Spinal cord (tissue), 10 donors: Measurements from ENCODE around the gene TMPO. TPM values are rescaled to one million over a fixed set of nuclear protein-coding genes. Genes with fewer than 3 reads are reported as not detected.
"Not testable (repeated sequence)": the region's sequence is repeated elsewhere in the genome, so short reads cannot be mapped to it uniquely, and the experiment has no call there.

ENCODE experiments used
- DNase-seq, 6 donors: peaks; one replicate each; pipeline versions ENCODE4 v3.0.0 to v3.0.0-alpha.2; 2013 to 2015; ENCODE audit warnings: low spot score in 6 of 6, low read depth in 4 of 6
- H3K27ac ChIP-seq: one replicate; pipeline ENCODE4 v1.5.1; 2013; ENCODE audit warnings: low read depth, low read length, control low read depth
- H3K27me3 ChIP-seq: one replicate; pipeline ENCODE4 v1.6.1; 2013; ENCODE audit warnings: low read length; ENCODE audit not compliant: control insufficient read depth, insufficient read depth
- H3K36me3 ChIP-seq: one replicate; pipeline ENCODE4 v1.6.1; 2013; ENCODE audit warnings: low read length; ENCODE audit not compliant: control insufficient read depth, insufficient read depth
- H3K4me1 ChIP-seq: one replicate; pipeline ENCODE4 v1.6.1; 2013; ENCODE audit warnings: low read length; ENCODE audit not compliant: control insufficient read depth, insufficient read depth
- H3K4me3 ChIP-seq: one replicate; pipeline ENCODE4 v1.5.1; 2013; ENCODE audit warnings: low read depth, low read length, control low read depth
- H3K9me3 ChIP-seq: one replicate; pipeline ENCODE4 v1.6.1; 2013; ENCODE audit warnings: low read length; ENCODE audit not compliant: control insufficient read depth, insufficient read depth
- WGBS: methylation state at CpG from one replicate; pipeline ENCODE4 v1.1.5; 2013; ENCODE audit warnings: missing lambda C conversion rate; ENCODE audit not compliant: insufficient coverage; 5-methylcytosine and 5-hydroxymethylcytosine counted together
- polyA plus RNA-seq, 2 donors: library from polyadenylated mRNA; unstranded; fragments of 120-200 nt; gene quantifications; one replicate each; pipeline ENCODE4 v1.2.1, GENCODE V29; 2013; ENCODE audit not compliant: insufficient read length in 2 of 2
- total RNA-seq, 2 donors: library from RNA; depleted of rRNA in 1 of 2; stranded (reverse); fragments of 120-200 nt in 1 of 2; fragments of >200 nt in 1 of 2; gene quantifications; one replicate each; pipeline versions ENCODE4 v1.2.3 to v1.2.4, GENCODE V29; 2013 to 2014
- donor health status: healthy.

Gene TMPO
- total and polyA plus RNA-seq, 4 donors, result 71.4 to 131 (median 98.5) TPM

- WGBS, result 92% methylated on average over 2 of the region's 4 CpGs
- peaks cover 18% of the 10 kb centered on the region for H3K36me3 ChIP-seq
These were observed 18.4 kb downstream of the TMPO start for GRCh38 chr12:98533723-98534251.

DNA sequence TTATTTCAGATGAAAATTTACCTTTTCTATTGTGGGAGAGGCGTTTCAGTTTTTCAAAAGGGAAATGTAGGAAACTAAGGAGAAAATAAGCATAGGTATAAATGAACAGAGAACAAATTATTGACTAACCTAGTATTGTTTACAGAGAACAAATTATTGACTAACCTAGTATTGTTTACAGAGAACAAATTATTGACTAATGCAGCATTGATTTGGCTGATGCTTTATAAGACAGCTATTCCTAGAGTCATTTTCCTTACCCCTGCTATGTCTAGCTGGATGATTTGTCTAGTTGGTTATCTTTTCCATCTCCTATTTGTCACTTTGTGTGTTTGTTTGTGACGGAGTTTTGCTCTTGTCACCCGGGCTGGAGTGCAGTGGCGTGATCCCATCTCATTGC, 22.6 kb downstream of the TMPO start:
- peaks cover 9% of the 10 kb centered on the region for H3K36me3 ChIP-seq
- H3K27me3 ChIP-seq, result no peaks in the 10 kb centered on the region
- WGBS, result 90% methylated on average over 2 of the region's 4 CpGs
- H3K4me3 ChIP-seq, result no peak overlapping the region
- H3K9me3 ChIP-seq, result no peaks in the 10 kb centered on the region
- no peak for DNase-seq
- H3K27ac ChIP-seq, result no peak overlapping the region
- no peaks in the 10 kb centered on the region for H3K4me1 ChIP-seq

More at GRCh38 chr12:98533723-98534251, 18.4 kb downstream of the TMPO start:
- H3K27ac ChIP-seq, result no peak overlapping the region
- H3K27me3 ChIP-seq, result no peaks in the 10 kb centered on the region
- no peaks in the 10 kb centered on the region for H3K4me1 ChIP-seq
- H3K4me3 ChIP-seq, result no peak overlapping the region
- H3K9me3 ChIP-seq, result no peaks in the 10 kb centered on the region
- peak in 1 of 6 donors; percentile 43 for DNase-seq

DNA sequence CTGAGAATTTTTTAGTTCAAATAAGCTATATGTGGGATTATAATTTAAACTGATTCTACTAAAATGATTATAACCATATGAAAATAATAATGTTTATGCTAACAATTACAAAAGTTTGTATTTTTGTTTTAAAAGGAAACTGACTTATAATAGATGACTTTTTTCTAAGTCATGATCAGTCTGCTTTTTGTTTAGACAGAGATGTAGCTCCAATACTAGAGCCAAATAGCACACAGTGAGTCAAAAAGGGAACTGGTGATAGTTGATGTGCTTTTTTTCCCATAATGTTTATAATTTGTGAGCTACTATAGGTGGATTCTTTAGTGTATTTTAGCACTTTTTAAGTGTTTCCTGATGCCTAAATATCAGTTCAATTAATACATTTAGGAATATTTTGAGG, 28.3 kb downstream of the TMPO start:
- Histone ChIP-seq H3K9me3 (no peaks in the 10 kb centered on the region), H3K4me3 (no peak overlapping the region), H3K27ac (no peak overlapping the region), H3K27me3 (no peaks in the 10 kb centered on the region), H3K4me1 (no peaks in the 10 kb centered on the region), H3K36me3 (peaks cover 12% of the 10 kb centered on the region)
- no peak for DNase-seq

DNA sequence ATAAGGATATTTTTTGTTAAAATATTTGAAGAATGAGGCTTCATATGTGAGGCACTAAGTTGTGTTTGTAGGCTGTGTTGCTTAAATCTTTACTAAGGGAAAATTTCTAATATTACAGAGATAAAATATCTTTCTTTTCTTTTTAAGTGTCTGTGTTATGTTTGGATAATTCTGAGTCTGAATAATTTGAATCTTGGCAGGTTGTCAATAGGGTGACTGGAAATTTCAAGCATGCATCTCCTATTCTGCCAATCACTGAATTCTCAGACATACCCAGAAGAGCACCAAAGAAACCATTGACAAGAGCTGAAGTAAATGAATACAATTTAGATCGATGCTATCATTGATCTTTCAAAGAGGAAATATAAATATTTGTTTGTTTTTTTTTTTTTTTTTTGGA, 29.4 kb downstream of the TMPO start:
- peaks cover 13% of the 10 kb centered on the region for H3K36me3 ChIP-seq
- no peaks in the 10 kb centered on the region for H3K27me3 ChIP-seq
- WGBS, result no CpG with 5 or more reads among the region's 1 CpG
- no peaks in the 10 kb centered on the region for H3K9me3 ChIP-seq
- H3K4me3 ChIP-seq, result no peak overlapping the region
- DNase-seq, result peak in 1 of 6 donors; percentile 14
- H3K4me1 ChIP-seq, result no peaks in the 10 kb centered on the region
- no peak overlapping the region for H3K27ac ChIP-seq

GRCh38 chr12:98549371-98550110, 34.2 kb downstream of the TMPO start:
- no peak for DNase-seq
- Histone ChIP-seq H3K4me3 (no peak overlapping the region), H3K4me1 (no peaks in the 10 kb centered on the region), H3K9me3 (no peaks in the 10 kb centered on the region), H3K27ac (no peak overlapping the region), H3K36me3 (peaks cover 12% of the 10 kb centered on the region), H3K27me3 (no peaks in the 10 kb centered on the region)
- WGBS, result no CpG with 5 or more reads among the region's 5 CpGs

DNA sequence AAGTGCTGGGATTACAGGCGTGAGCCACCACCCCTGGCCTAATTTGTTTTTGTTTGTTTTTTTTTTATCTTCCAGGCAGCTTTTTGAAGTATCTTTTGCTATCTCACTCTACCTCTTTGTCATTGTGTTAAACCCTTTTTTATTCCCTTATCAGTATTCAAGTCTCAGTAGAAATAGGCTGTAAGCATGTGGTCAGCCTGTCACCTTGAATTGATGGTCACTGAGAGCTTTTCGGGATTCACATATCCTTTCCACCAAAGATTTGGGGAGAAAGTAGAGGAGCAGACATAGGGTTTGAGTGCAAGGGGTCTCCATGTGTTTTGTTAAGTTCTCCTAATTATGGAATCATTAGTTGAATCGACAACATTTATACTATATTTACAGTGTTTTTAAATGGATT, 36.4 kb downstream of the TMPO start:
- Histone ChIP-seq H3K36me3 (peaks cover 12% of the 10 kb centered on the region), H3K9me3 (no peaks in the 10 kb centered on the region), H3K4me1 (no peaks in the 10 kb centered on the region), H3K4me3 (no peak overlapping the region), H3K27me3 (no peaks in the 10 kb centered on the region), H3K27ac (no peak overlapping the region)
- DNase-seq, result no peak
- no CpG with 5 or more reads among the region's 3 CpGs for WGBS

- WGBS, result no CpG with 5 or more reads among the region's 4 CpGs
- H3K9me3 ChIP-seq, result not testable (repeated sequence)
These were observed 42.7 kb downstream of the TMPO start for GRCh38 chr12:98558097-98558496.

DNA sequence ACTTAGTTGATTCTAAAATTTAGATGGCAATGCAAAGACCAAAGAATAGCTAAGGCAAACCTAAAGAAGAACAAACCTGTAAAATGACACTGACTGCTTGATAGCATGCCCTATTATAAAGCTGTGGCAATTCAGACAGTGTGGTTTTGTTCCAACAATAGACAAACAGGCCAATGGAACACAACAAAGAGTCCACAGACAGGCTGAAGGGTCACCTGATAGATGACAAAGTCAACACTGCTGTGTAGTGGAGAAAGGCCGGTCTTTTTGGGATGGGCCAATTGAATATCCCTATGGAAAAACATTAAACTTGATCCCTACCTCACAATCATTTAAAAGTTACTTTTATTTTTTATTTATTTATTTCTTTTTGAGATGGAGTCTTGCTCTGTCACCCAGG, 44.3 kb downstream of the TMPO start:
- no peaks in the 10 kb centered on the region for H3K4me1 ChIP-seq
- H3K4me3 ChIP-seq, result no peak overlapping the region
- DNase-seq, result no peak
- no peaks in the 10 kb centered on the region for H3K36me3 ChIP-seq
- H3K27me3 ChIP-seq, result no peaks in the 10 kb centered on the region
- H3K9me3 ChIP-seq, result no peaks in the 10 kb centered on the region
- no CpG with 5 or more reads among the region's 1 CpG for WGBS
- H3K27ac ChIP-seq, result no peak overlapping the region

More at GRCh38 chr12:98558097-98558496, 42.7 kb downstream of the TMPO start:
- DNase-seq, H3K36me3 ChIP-seq, H3K4me1 ChIP-seq, H3K4me3 ChIP-seq, H3K27me3 ChIP-seq, H3K27ac ChIP-seq: not testable (repeated sequence)

DNA sequence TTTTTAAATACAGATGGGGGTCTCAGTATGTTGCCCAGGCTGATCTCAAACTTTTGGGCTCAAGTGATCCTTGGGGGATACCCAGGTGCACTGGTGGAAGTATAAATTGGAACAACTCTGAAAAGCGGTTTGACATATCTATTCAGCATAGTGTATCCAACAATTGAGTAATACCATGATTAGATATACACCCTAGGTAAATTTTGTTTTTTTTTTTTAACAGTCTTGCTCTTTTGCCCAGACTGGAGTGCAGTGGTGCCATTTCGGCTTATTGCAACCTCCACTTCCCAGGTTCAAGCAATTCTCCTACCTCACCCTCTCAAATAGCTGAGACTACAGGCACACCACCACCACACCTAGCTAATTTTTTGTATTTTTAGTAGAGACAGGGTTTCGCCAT, 46.5 kb downstream of the TMPO start:
- Histone ChIP-seq H3K4me1 (no peaks in the 10 kb centered on the region), H3K36me3 (no peaks in the 10 kb centered on the region), H3K4me3 (no peak overlapping the region), H3K27me3 (no peaks in the 10 kb centered on the region), H3K27ac (no peak overlapping the region), H3K9me3 (no peaks in the 10 kb centered on the region)
- no CpG with 5 or more reads among the region's 3 CpGs for WGBS
- no peak for DNase-seq

GRCh38 chr12:98572010-98572409, 56.6 kb downstream of the TMPO start:
- no peaks in the 10 kb centered on the region for H3K4me1 ChIP-seq
- H3K4me3 ChIP-seq, result no peak overlapping the region
- H3K36me3 ChIP-seq, result no peaks in the 10 kb centered on the region
- no peaks in the 10 kb centered on the region for H3K9me3 ChIP-seq
- no peak overlapping the region for H3K27ac ChIP-seq
- H3K27me3 ChIP-seq, result no peaks in the 10 kb centered on the region
- no peak for DNase-seq
- no CpG with 5 or more reads among the region's 2 CpGs for WGBS
